ENCODE measurements around the gene SEC22C. TPM values are rescaled to one million over a fixed set of nuclear protein-coding genes. Genes with fewer than 3 reads are reported as not detected.

The SEC22C gene
- polyA plus RNA-seq, 1 of the 3 experiments (the other 2 are of a cell fraction), result 28.5 TPM

GRCh38 chr3:42509111-42509510 lies 72.7 kb downstream of the SEC22C start:
- Histone ChIP-seq H3K9me3 (no peaks in the 10 kb centered on the region), H3K79me2 (ENCODE audit: insufficient read depth) (no peaks in the 10 kb centered on the region), H3K9ac (no peak overlapping the region), H3K27me3 (ENCODE audit: insufficient read depth) (peaks cover 3% of the 10 kb centered on the region; the same call in 1 of the 2 replicates), H3F3A (replicated peaks; ENCODE audit: insufficient read depth) (no peaks in the 10 kb centered on the region), H3K4me1 (ENCODE audit: control insufficient read depth in 1 of 2, insufficient read depth in 2 of 2, low read depth in 1 of 2, low read length in 1 of 2) (no peaks in the 10 kb centered on the region), H3K36me3 (replicated peaks in 1 of 2; ENCODE audit: control insufficient read depth in 1 of 2, insufficient read depth in 2 of 2, low read length in 1 of 2) (no peaks in the 10 kb centered on the region), H2AFZ (ENCODE audit: low read depth) (no peak overlapping the region), H3K27ac (ENCODE audit: low read depth in 2 of 2, low read length in 1 of 2) (no peak overlapping the region), H3K4me2 (no peak overlapping the region), H4K20me1 (ENCODE audit: insufficient read depth) (no peaks in the 10 kb centered on the region), H3K9me2 (no peaks in the 10 kb centered on the region), H3K4me3 (ENCODE audit: low read depth in 2 of 2, low read length in 1 of 2) (no peak overlapping the region)
- POLR2A ChIA-PET, result no interaction called here
- TF ChIP-seq TCF12 (IDR thresholded peaks at IDR 0.05), result no peak
- DNase-seq, result no peak
- CTCF ChIA-PET, result interaction anchor here (1.1 kb wide), 1 partner anchor 38 kb away, joined by 3 read pairs; no protein-coding TSS in a partner anchor
- 7% methylated on average over 3 of the region's 3 CpGs for WGBS (ENCODE audit: low lambda C conversion rate)

GRCh38 chr3:42508562-42508961 lies 73.2 kb downstream of the SEC22C start:
- Histone ChIP-seq H3K4me3 (ENCODE audit: low read depth in 2 of 2, low read length in 1 of 2) (no peak overlapping the region), H3K9ac (no peak overlapping the region), H3K4me2 (no peak overlapping the region), H3K9me3 (no peaks in the 10 kb centered on the region), H3K9me2 (no peaks in the 10 kb centered on the region), H3K4me1 (ENCODE audit: control insufficient read depth in 1 of 2, insufficient read depth in 2 of 2, low read depth in 1 of 2, low read length in 1 of 2) (no peaks in the 10 kb centered on the region), H3K27ac (ENCODE audit: low read depth in 2 of 2, low read length in 1 of 2) (no peak overlapping the region), H3K36me3 (replicated peaks in 1 of 2; ENCODE audit: control insufficient read depth in 1 of 2, insufficient read depth in 2 of 2, low read length in 1 of 2) (no peaks in the 10 kb centered on the region), H2AFZ (ENCODE audit: low read depth) (no peak overlapping the region), H3F3A (replicated peaks; ENCODE audit: insufficient read depth) (no peaks in the 10 kb centered on the region), H3K79me2 (ENCODE audit: insufficient read depth) (no peaks in the 10 kb centered on the region), H4K20me1 (ENCODE audit: insufficient read depth) (no peaks in the 10 kb centered on the region), H3K27me3 (ENCODE audit: insufficient read depth) (peaks cover 3% of the 10 kb centered on the region; the same call in 1 of the 2 replicates)
- TF ChIP-seq RAD21 (IDR thresholded peaks at IDR 0.05; ENCODE audit: low read length), result no peak
- no peak for TF ChIP-seq IRF3 (IDR thresholded peaks at IDR 0.05; ENCODE audit: low read depth, low read length)
- TF ChIP-seq REST (IDR thresholded peaks at IDR 0.05; ENCODE audit: low read depth, low read length), result no peak
- no peak for TF ChIP-seq ELF1 (IDR thresholded peaks at IDR 0.05)
- no peak for TF ChIP-seq CTCF (IDR thresholded peaks at IDR 0.05)
- TF ChIP-seq USF1 (IDR thresholded peaks at IDR 0.05; ENCODE audit: borderline replicate concordance, low read depth), result no peak
- TF ChIP-seq MXI1 (IDR thresholded peaks at IDR 0.05; ENCODE audit: low read depth, low read length), result no peak
- no peak for TF ChIP-seq CHD2 (IDR thresholded peaks at IDR 0.05; ENCODE audit: low read length, partially characterized antibody)
- no peak for TF ChIP-seq FOXM1 (IDR thresholded peaks at IDR 0.05; ENCODE audit: low read depth)
- TF ChIP-seq SMC3 (IDR thresholded peaks at IDR 0.05; ENCODE audit: low read depth, low read length), result no peak
- no peak for TF ChIP-seq NFIC (IDR thresholded peaks at IDR 0.05; ENCODE audit: borderline replicate concordance)
- no peak for TF ChIP-seq FOXJ3 (CRISPR knock-in tag; IDR thresholded peaks at IDR 0.05)
- no peak for TF ChIP-seq TAF1 (IDR thresholded peaks at IDR 0.05; ENCODE audit: borderline replicate concordance, low read depth, low read length)
- TF ChIP-seq GABPA (IDR thresholded peaks at IDR 0.05; ENCODE audit: low read depth), result no peak
- DNase-seq, result no peak
- ChIA-PET POLR2A (no interaction called here), CTCF (interaction anchor here (1.1 kb wide), 1 partner anchor 38 kb away, joined by 3 read pairs; no protein-coding TSS in a partner anchor)
- 24% methylated on average over 4 of the region's 4 CpGs for WGBS (ENCODE audit: low lambda C conversion rate)

Measured in SK-N-SH (cell line).